ACHN (cell line): ENCODE measurements around the gene HAPLN2.
"Not testable (repeated sequence)": the region's sequence is repeated elsewhere in the genome, so short reads cannot be mapped to it uniquely, and the experiment has no call there.

Source experiments
- DNase-seq: peaks from one replicate; pipeline ENCODE4 v3.0.0-alpha.2; 2015
- in situ Hi-C: cut with HindIII; loops from 2 replicates; pipeline ENCODE4 v1.10.0; 2017; ENCODE audit warnings: low sequenced_read_pairs, low pct_ligation_motif_present, low pct_unique_long_range_greater_than_20kb

HAPLN2 gene

GRCh38 chr1:156608036-156608674 is 11.1 kb upstream of the HAPLN2 start:
- DNase-seq, result peak; percentile 79
- in situ Hi-C loops, result no loop called here

GRCh38 chr1:156608981-156609380 is 10.2 kb upstream of the HAPLN2 start:
- peak; percentile 55 for DNase-seq
- in situ Hi-C loops, result no loop called here

GRCh38 chr1:156610072-156610471 is 9.1 kb upstream of the HAPLN2 start:
- in situ Hi-C loops, DNase-seq: not testable (repeated sequence)

GRCh38 chr1:156612666-156613065 is 6.5 kb upstream of the HAPLN2 start:
- DNase-seq, result no peak
- in situ Hi-C loops, result no loop called here

- in situ Hi-C loops, result no loop called here
- DNase-seq, result no peak
These were observed 3.3 kb upstream of the HAPLN2 start for GRCh38 chr1:156615946-156616345.

- no peak for DNase-seq
These were observed 2.8 kb upstream of the HAPLN2 start for GRCh38 chr1:156616463-156616862.

GRCh38 chr1:156619582-156619955 is 354 bp downstream of the HAPLN2 start:
- no peak for DNase-seq
- in situ Hi-C loops, result no loop called here

More at GRCh38 chr1:156616463-156616862, 2.8 kb upstream of the HAPLN2 start:
- in situ Hi-C loops, result no loop called here

GRCh38 chr1:156622581-156623297 is 3.5 kb downstream of the HAPLN2 start:
- in situ Hi-C loops, result no loop called here
- DNase-seq, result no peak

GRCh38 chr1:156623946-156624813 is 5.0 kb downstream of the HAPLN2 start:
- in situ Hi-C loops, result no loop called here
- peak; percentile 61 for DNase-seq

GRCh38 chr1:156624814-156625435 is 5.7 kb downstream of the HAPLN2 start:
- no peak for DNase-seq
- in situ Hi-C loops, result no loop called here

GRCh38 chr1:156625436-156626078 is 6.3 kb downstream of the HAPLN2 start:
- in situ Hi-C loops, result no loop called here
- DNase-seq, result peak; percentile 53

- in situ Hi-C loops, result no loop called here
- DNase-seq, result no peak
These were observed 6.8 kb downstream of the HAPLN2 start for GRCh38 chr1:156626079-156626438.

- peak; percentile 73 for DNase-seq
- in situ Hi-C loops, result no loop called here
These were observed 8.2 kb downstream of the HAPLN2 start for GRCh38 chr1:156627313-156627880.

GRCh38 chr1:156629823-156630449 is 10.7 kb downstream of the HAPLN2 start:
- in situ Hi-C loops, result no loop called here
- no peak for DNase-seq

GRCh38 chr1:156631152-156631551 is 11.9 kb downstream of the HAPLN2 start:
- DNase-seq, in situ Hi-C loops: not testable (repeated sequence)

- in situ Hi-C loops, result no loop called here
- no peak for DNase-seq
These were observed 13.1 kb downstream of the HAPLN2 start for GRCh38 chr1:156632355-156632754.

GRCh38 chr1:156638189-156638985 is 19.2 kb downstream of the HAPLN2 start:
- DNase-seq, result no peak
- in situ Hi-C loops, result no loop called here
